ENCODE measurements around the gene TIAM1. TPM values are rescaled to one million over a fixed set of nuclear protein-coding genes. Genes with fewer than 3 reads are reported as not detected.
A peak's percentile ranks its signal among the peaks of the same experiment; 100 is the strongest.

TIAM1 gene
- total and polyA plus RNA-seq, 8 donors: 1.1 to 19.8 (median 3.3) TPM

DNA sequence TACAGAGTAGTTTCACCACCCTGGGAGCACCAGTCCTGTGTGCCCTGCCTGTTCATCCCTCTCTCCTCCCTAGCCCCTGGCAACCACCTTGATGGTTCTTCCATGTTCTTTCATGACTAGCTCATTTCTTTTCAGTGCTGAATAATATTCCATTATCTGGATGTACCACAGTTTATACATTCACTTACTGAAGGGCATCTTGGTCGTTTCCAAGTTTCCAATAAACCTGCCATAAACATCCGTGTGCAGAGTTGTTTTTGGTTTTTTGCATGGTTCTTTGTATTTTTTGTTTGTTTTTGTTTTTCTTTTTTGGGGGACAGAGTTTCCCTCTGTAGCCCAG is 13.9 kb downstream of the TIAM1 start:
- TF ChIP-seq POLR2A (IDR thresholded peaks at IDR 0.05): no peak
- TF ChIP-seq, protein P1, sequence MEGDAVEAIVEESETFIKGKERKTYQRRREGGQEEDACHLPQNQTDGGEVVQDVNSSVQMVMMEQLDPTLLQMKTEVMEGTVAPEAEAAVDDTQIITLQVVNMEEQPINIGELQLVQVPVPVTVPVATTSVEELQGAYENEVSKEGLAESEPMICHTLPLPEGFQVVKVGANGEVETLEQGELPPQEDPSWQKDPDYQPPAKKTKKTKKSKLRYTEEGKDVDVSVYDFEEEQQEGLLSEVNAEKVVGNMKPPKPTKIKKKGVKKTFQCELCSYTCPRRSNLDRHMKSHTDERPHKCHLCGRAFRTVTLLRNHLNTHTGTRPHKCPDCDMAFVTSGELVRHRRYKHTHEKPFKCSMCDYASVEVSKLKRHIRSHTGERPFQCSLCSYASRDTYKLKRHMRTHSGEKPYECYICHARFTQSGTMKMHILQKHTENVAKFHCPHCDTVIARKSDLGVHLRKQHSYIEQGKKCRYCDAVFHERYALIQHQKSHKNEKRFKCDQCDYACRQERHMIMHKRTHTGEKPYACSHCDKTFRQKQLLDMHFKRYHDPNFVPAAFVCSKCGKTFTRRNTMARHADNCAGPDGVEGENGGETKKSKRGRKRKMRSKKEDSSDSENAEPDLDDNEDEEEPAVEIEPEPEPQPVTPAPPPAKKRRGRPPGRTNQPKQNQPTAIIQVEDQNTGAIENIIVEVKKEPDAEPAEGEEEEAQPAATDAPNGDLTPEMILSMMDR (IDR thresholded peaks at IDR 0.05): no peak
- no peak for TF ChIP-seq EP300 (IDR thresholded peaks at IDR 0.05)
- TF ChIP-seq POLR2AphosphoS5 (IDR thresholded peaks at IDR 0.05): no peak
- WGBS, 5 donors: 77 to 81% (median 79%) methylated on average over 2 of the region's 2 CpGs
- no peaks in the 10 kb centered on the region for H3K27me3 ChIP-seq
- peaks cover 0 to 5% (median 2%) of the 10 kb centered on the region in 4 donors for H3K4me1 ChIP-seq
- H3K9me3 ChIP-seq: no peaks in the 10 kb centered on the region
- no peaks in the 10 kb centered on the region for H3K36me3 ChIP-seq
- no peak overlapping the region for H3K27ac ChIP-seq
- intact Hi-C loops (cut with DNase I; ENCODE audit: low total_unique reads): no loop called here
- no peak for DNase-seq
- H3K4me3 ChIP-seq: no peak overlapping the region

DNA sequence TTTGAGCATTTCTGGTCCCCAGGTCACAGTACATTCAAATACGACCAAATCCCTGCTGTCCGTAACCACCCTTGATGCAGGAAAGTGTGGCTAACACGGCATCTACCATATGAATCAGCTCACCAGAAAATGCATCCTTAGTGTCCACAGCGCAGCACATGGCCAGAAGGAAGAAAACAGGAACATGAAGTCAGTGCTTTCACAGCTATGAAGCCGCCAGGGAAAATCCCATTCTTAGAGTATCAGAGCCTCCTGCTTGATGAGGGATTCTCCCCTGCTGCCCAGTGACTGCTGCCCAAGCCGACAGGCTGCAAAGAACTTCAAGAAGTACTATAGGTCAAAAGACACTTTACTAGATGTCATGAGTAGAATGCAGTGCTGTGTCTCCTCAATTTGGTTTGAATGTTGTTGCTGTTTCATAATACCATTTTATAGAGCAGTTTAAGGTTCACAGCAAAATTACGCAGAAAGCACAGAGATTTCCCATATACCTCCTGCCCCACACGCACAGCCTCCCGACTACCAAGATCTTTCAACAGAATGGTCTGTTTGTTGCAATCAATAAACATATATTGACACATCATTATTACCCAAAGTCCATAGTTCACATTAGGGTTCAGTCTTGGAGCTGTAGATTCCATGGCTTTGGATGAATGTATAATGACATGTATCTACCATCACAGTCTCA is 14.5 kb downstream of the TIAM1 start:
- no peak overlapping the region for H3K4me3 ChIP-seq
- WGBS, 5 donors: 93 to 97% (median 94%) methylated on average over 9 of the region's 9 CpGs
- H3K36me3 ChIP-seq: no peaks in the 10 kb centered on the region
- no peak for DNase-seq
- no peaks in the 10 kb centered on the region for H3K9me3 ChIP-seq
- TF ChIP-seq POLR2A (IDR thresholded peaks at IDR 0.05) (no peak), POLR2AphosphoS5 (IDR thresholded peaks at IDR 0.05) (no peak), EP300 (IDR thresholded peaks at IDR 0.05) (no peak)
- TF ChIP-seq, protein P1 (IDR thresholded peaks at IDR 0.05): no peak
- intact Hi-C loops (cut with DNase I; ENCODE audit: low total_unique reads): no loop called here
- H3K27me3 ChIP-seq: no peaks in the 10 kb centered on the region
- H3K4me1 ChIP-seq: peaks cover 0 to 5% (median 2%) of the 10 kb centered on the region in 4 donors
- no peak overlapping the region for H3K27ac ChIP-seq

DNA sequence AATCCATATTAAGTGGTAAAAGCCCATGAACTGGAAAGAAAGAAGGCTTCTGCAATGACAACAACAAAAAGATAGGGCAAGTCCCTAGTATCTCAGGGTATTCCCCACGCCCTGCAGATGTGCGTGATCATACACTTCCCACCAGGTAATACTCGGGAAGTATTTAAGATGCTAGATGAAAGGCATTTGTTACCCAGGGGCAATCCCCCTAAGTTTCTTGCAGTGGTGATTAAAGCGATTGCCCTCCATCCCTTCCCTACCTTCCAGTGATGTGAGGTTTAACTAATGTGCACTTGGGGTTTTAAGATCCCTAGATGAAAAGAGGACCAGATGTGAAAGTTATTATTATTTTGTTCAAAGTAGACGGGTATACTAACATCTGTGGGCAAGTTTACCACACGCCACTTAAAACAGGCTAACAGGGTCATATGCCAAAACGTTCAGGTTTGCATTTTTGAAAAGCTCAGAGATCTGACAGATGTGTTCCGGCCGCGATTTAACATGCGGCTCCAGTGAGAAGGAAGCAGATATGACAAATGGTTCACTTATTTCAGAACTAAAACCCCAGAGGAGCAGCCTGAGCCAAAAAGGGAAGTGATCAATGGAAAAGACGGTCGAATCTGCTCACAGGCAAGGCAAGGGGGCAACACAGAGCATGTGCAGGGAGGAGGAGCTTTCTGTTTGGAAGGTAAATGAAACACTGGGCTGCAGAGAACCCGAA is 17.4 kb downstream of the TIAM1 start:
- H3K27me3 ChIP-seq: no peaks in the 10 kb centered on the region
- DNase-seq: peak in 1 of 2 donors; percentile 55
- H3K27ac ChIP-seq: no peak overlapping the region
- intact Hi-C loops (cut with DNase I; ENCODE audit: low total_unique reads): no loop called here
- H3K36me3 ChIP-seq: no peaks in the 10 kb centered on the region
- 56 to 70% (median 65%) methylated on average over 14 of the region's 14 CpGs for WGBS, 5 donors
- H3K9me3 ChIP-seq: no peaks in the 10 kb centered on the region
- no peak overlapping the region for H3K4me3 ChIP-seq
- H3K4me1 ChIP-seq: peaks cover 0 to 5% (median 0%) of the 10 kb centered on the region in 4 donors
- TF ChIP-seq POLR2A (IDR thresholded peaks at IDR 0.05) (no peak), EP300 (IDR thresholded peaks at IDR 0.05) (no peak), POLR2AphosphoS5 (IDR thresholded peaks at IDR 0.05) (no peak)
- TF ChIP-seq, protein P1 (IDR thresholded peaks at IDR 0.05): no peak

DNA sequence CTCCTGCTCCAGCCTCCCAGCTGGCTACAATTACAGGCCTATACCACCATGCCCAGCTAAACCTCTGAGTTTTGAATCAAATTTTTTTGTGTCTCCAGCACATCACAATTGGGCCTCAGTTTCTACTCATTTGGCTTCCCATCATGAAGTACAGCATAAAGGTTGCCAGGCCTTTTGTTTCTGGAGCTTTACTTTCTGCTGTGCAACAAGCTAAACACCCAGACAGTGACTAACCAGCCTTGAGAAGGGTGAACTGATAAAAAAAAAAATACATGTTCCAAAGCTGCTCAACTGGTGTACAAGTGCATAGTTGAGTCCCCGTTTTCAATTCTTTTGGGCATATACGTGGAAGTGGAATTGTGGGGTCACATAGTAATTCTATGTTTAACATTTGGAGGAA is 25.1 kb downstream of the TIAM1 start:
- TF ChIP-seq EP300 (IDR thresholded peaks at IDR 0.05): no peak
- no peak for TF ChIP-seq POLR2AphosphoS5 (IDR thresholded peaks at IDR 0.05)
- no peak for TF ChIP-seq POLR2A (IDR thresholded peaks at IDR 0.05)
- TF ChIP-seq, protein P1 (IDR thresholded peaks at IDR 0.05): no peak
- intact Hi-C loops (cut with DNase I; ENCODE audit: low total_unique reads): no loop called here
- no peaks in the 10 kb centered on the region for H3K27me3 ChIP-seq
- no peak for DNase-seq
- no peaks in the 10 kb centered on the region for H3K4me1 ChIP-seq
- H3K36me3 ChIP-seq: no peaks in the 10 kb centered on the region
- H3K27ac ChIP-seq: no peak overlapping the region
- no peak overlapping the region for H3K4me3 ChIP-seq
- WGBS, 5 donors: 80 to 95% (median 90%) methylated on average over 2 of the region's 2 CpGs
- H3K9me3 ChIP-seq: no peaks in the 10 kb centered on the region

Measured in stomach (tissue), 9 donors.